Measurements from ENCODE around the gene TMC2.

The TMC2 gene

GRCh38 chr20:2602746-2603145, 66.4 kb downstream of the TMC2 start:
- no peak overlapping the region for H3K4me3 ChIP-seq (replicated peaks; ENCODE audit: low read depth, low read length)
- TF ChIP-seq CTCF (IDR thresholded peaks at IDR 0.05; ENCODE audit: low read length, missing control alignments) = no peak
- DNase-seq (ENCODE audit: low read depth) = no peak

GRCh38 chr20:2603816-2604505, 67.6 kb downstream of the TMC2 start:
- no peak for DNase-seq (ENCODE audit: low read depth)
- no peak overlapping the region for H3K4me3 ChIP-seq (replicated peaks; ENCODE audit: low read depth, low read length)
- no peak for TF ChIP-seq CTCF (IDR thresholded peaks at IDR 0.05; ENCODE audit: low read length, missing control alignments)

- no peak for TF ChIP-seq CTCF (IDR thresholded peaks at IDR 0.05; ENCODE audit: low read length, missing control alignments)
- DNase-seq (ENCODE audit: low read depth) = no peak
- no peak overlapping the region for H3K4me3 ChIP-seq (replicated peaks; ENCODE audit: low read depth, low read length)
Measured at GRCh38 chr20:2604506-2604835, 68.1 kb downstream of the TMC2 start.

GRCh38 chr20:2606507-2607006, 70.2 kb downstream of the TMC2 start:
- H3K4me3 ChIP-seq (replicated peaks; ENCODE audit: low read depth, low read length) = no peak overlapping the region
- DNase-seq (ENCODE audit: low read depth) = no peak
- no peak for TF ChIP-seq CTCF (IDR thresholded peaks at IDR 0.05; ENCODE audit: low read length, missing control alignments)

GRCh38 chr20:2610326-2610725, 74.0 kb downstream of the TMC2 start:
- TF ChIP-seq CTCF (IDR thresholded peaks at IDR 0.05; ENCODE audit: low read length, missing control alignments) = no peak
- no peak for DNase-seq (ENCODE audit: low read depth)
- no peak overlapping the region for H3K4me3 ChIP-seq (replicated peaks; ENCODE audit: low read depth, low read length)

- TF ChIP-seq CTCF (IDR thresholded peaks at IDR 0.05; ENCODE audit: low read length, missing control alignments) = no peak
- no peak overlapping the region for H3K4me3 ChIP-seq (replicated peaks; ENCODE audit: low read depth, low read length)
- DNase-seq (ENCODE audit: low read depth) = no peak
Measured at GRCh38 chr20:2610941-2611720, 74.8 kb downstream of the TMC2 start.

All from fibroblast of pulmonary artery (primary cell).